HG03469 (cell line): Measurements from ENCODE around the gene SGTA.

Experiments
- ATAC-seq: cut with Tn5 transposase; IDR thresholded peaks from one replicate; pipeline ENCODE4 v1.9.1; 2021; ENCODE audit warnings: mild to moderate bottlenecking, moderate library complexity, moderate number of reproducible peaks; ENCODE audit not compliant: unreplicated experiment

The SGTA gene

GRCh38 chr19:2731181-2731995 lies 51.7 kb downstream of the SGTA start:
- ATAC-seq: no peak

- ATAC-seq: no peak
Observed at GRCh38 chr19:2729943-2730818, 52.9 kb downstream of the SGTA start.

GRCh38 chr19:2728783-2729387 lies 54.2 kb downstream of the SGTA start:
- no peak for ATAC-seq

GRCh38 chr19:2727640-2727944 lies 55.5 kb downstream of the SGTA start:
- no peak for ATAC-seq

- no peak for ATAC-seq
Observed at GRCh38 chr19:2726904-2727639, 56.0 kb downstream of the SGTA start.

- ATAC-seq: no peak
Observed at GRCh38 chr19:2726160-2726855, 56.8 kb downstream of the SGTA start.

GRCh38 chr19:2724148-2724557 lies 58.9 kb downstream of the SGTA start:
- no peak for ATAC-seq

GRCh38 chr19:2723747-2724146 lies 59.3 kb downstream of the SGTA start:
- ATAC-seq: no peak

- ATAC-seq: no peak
Observed at GRCh38 chr19:2723345-2723715, 59.7 kb downstream of the SGTA start.

GRCh38 chr19:2722541-2723344 lies 60.3 kb downstream of the SGTA start:
- no peak for ATAC-seq

- ATAC-seq: no peak
Observed at GRCh38 chr19:2721570-2722540, 61.2 kb downstream of the SGTA start.

GRCh38 chr19:2720777-2721569 lies 62.1 kb downstream of the SGTA start, which contains the start of gene DIRAS1:
Gene DIRAS1 (minus strand): TSS chr19:2721372. CDS start chr19:2717806, 3,566 bp downstream.
- ATAC-seq: no peak

- no peak for ATAC-seq
Observed at GRCh38 chr19:2719920-2720776, 62.9 kb downstream of the SGTA start.

GRCh38 chr19:2719232-2719735 lies 63.8 kb downstream of the SGTA start:
- no peak for ATAC-seq

GRCh38 chr19:2717638-2718541 lies 65.2 kb downstream of the SGTA start:
- ATAC-seq: no peak
